Measurements from ENCODE around the gene TXNDC2. TPM values are rescaled to one million over a fixed set of nuclear protein-coding genes. Genes with fewer than 3 reads are reported as not detected.

The TXNDC2 gene
- total RNA-seq, 1 donor from 2014 or later = 0.26 TPM

GRCh38 chr18:9924371-9924943, 38.7 kb downstream of the TXNDC2 start:
- H3K27me3 Mint-ChIP-seq (ENCODE audit: insufficient read depth) = no peaks in the 10 kb centered on the region
- intact Hi-C loops (cut with micrococcal nuclease) = no loop called here
- no peak overlapping the region for H3K4me3 Mint-ChIP-seq
- H3K36me3 Mint-ChIP-seq (ENCODE audit: low read depth) = no peaks in the 10 kb centered on the region
- H3K27ac Mint-ChIP-seq = no peak overlapping the region
- DNase-seq (ENCODE audit: low spot score) = no peak
- no peaks in the 10 kb centered on the region for H3K9me3 Mint-ChIP-seq
- H3K4me1 Mint-ChIP-seq (ENCODE audit: low read depth) = peaks cover 49% of the 10 kb centered on the region

- H3K9me3 Mint-ChIP-seq = no peaks in the 10 kb centered on the region
- H3K4me3 Mint-ChIP-seq = no peak overlapping the region
- no peaks in the 10 kb centered on the region for H3K36me3 Mint-ChIP-seq (ENCODE audit: low read depth)
- no peak for DNase-seq (ENCODE audit: low spot score)
- intact Hi-C loops (cut with micrococcal nuclease) = no loop called here
- H3K27me3 Mint-ChIP-seq (ENCODE audit: insufficient read depth) = no peaks in the 10 kb centered on the region
- no peak overlapping the region for H3K27ac Mint-ChIP-seq
- H3K4me1 Mint-ChIP-seq (ENCODE audit: low read depth) = peaks cover 50% of the 10 kb centered on the region
Measured at GRCh38 chr18:9925369-9925768, 39.6 kb downstream of the TXNDC2 start.

GRCh38 chr18:9925795-9926194, 40.0 kb downstream of the TXNDC2 start:
- no peak overlapping the region for H3K4me3 Mint-ChIP-seq
- no peak for DNase-seq (ENCODE audit: low spot score)
- intact Hi-C loops (cut with micrococcal nuclease) = loop anchor here (2.0 kb wide), 1 partner anchor 15 kb away; no protein-coding TSS in a partner anchor
- no peaks in the 10 kb centered on the region for H3K9me3 Mint-ChIP-seq
- H3K27ac Mint-ChIP-seq = no peak overlapping the region
- no peaks in the 10 kb centered on the region for H3K27me3 Mint-ChIP-seq (ENCODE audit: insufficient read depth)
- peaks cover 50% of the 10 kb centered on the region for H3K4me1 Mint-ChIP-seq (ENCODE audit: low read depth)
- H3K36me3 Mint-ChIP-seq (ENCODE audit: low read depth) = no peaks in the 10 kb centered on the region

GRCh38 chr18:9926223-9926894, 40.6 kb downstream of the TXNDC2 start:
- Mint-ChIP-seq H3K27ac (no peak overlapping the region), H3K4me1 (ENCODE audit: low read depth) (peaks cover 50% of the 10 kb centered on the region), H3K4me3 (no peak overlapping the region), H3K36me3 (ENCODE audit: low read depth) (no peaks in the 10 kb centered on the region), H3K27me3 (ENCODE audit: insufficient read depth) (no peaks in the 10 kb centered on the region), H3K9me3 (no peaks in the 10 kb centered on the region)
- intact Hi-C loops (cut with micrococcal nuclease) = loop anchor here (2.0 kb wide), 1 partner anchor 14 kb away; no protein-coding TSS in a partner anchor
- DNase-seq (ENCODE audit: low spot score) = no peak

- Mint-ChIP-seq H3K9me3 (no peaks in the 10 kb centered on the region), H3K27me3 (ENCODE audit: insufficient read depth) (no peaks in the 10 kb centered on the region), H3K4me3 (no peak overlapping the region), H3K27ac (no peak overlapping the region), H3K4me1 (ENCODE audit: low read depth) (peaks cover 53% of the 10 kb centered on the region), H3K36me3 (ENCODE audit: low read depth) (peaks cover 2% of the 10 kb centered on the region)
- DNase-seq (ENCODE audit: low spot score) = no peak
- intact Hi-C loops (cut with micrococcal nuclease) = loop anchor here (2.0 kb wide), 1 partner anchor 14 kb away; no protein-coding TSS in a partner anchor
Measured at GRCh38 chr18:9926977-9927376, 41.2 kb downstream of the TXNDC2 start.

- intact Hi-C loops (cut with micrococcal nuclease) = loop anchor here (2.0 kb wide), 2 partner anchors 13 kb away; partner anchors contain the start of gene VAPA
- Mint-ChIP-seq H3K4me3 (no peak overlapping the region), H3K9me3 (no peaks in the 10 kb centered on the region), H3K36me3 (ENCODE audit: low read depth) (peaks cover 5% of the 10 kb centered on the region), H3K4me1 (ENCODE audit: low read depth) (peaks cover 47% of the 10 kb centered on the region), H3K27me3 (ENCODE audit: insufficient read depth) (no peaks in the 10 kb centered on the region), H3K27ac (no peak overlapping the region)
- no peak for DNase-seq (ENCODE audit: low spot score)
Measured at GRCh38 chr18:9927392-9928063, 41.8 kb downstream of the TXNDC2 start.

GRCh38 chr18:9928646-9929259, 43.0 kb downstream of the TXNDC2 start:
- H3K27me3 Mint-ChIP-seq (ENCODE audit: insufficient read depth) = no peaks in the 10 kb centered on the region
- no peak for DNase-seq (ENCODE audit: low spot score)
- peaks cover 8% of the 10 kb centered on the region for H3K36me3 Mint-ChIP-seq (ENCODE audit: low read depth)
- intact Hi-C loops (cut with micrococcal nuclease) = loop anchor here (2.0 kb wide), 1 partner anchor 14 kb away; the partner anchor contains the start of gene VAPA
- peak overlapping the region; percentile 4 for H3K27ac Mint-ChIP-seq
- H3K4me1 Mint-ChIP-seq (ENCODE audit: low read depth) = peaks cover 46% of the 10 kb centered on the region
- H3K9me3 Mint-ChIP-seq = no peaks in the 10 kb centered on the region
- no peak overlapping the region for H3K4me3 Mint-ChIP-seq

- DNase-seq (ENCODE audit: low spot score) = no peak
- H3K4me1 Mint-ChIP-seq (ENCODE audit: low read depth) = peaks cover 37% of the 10 kb centered on the region
- intact Hi-C loops (cut with micrococcal nuclease) = no loop called here
- no peaks in the 10 kb centered on the region for H3K27me3 Mint-ChIP-seq (ENCODE audit: insufficient read depth)
- H3K4me3 Mint-ChIP-seq = no peak overlapping the region
- H3K36me3 Mint-ChIP-seq (ENCODE audit: low read depth) = peaks cover 11% of the 10 kb centered on the region
- no peak overlapping the region for H3K27ac Mint-ChIP-seq
- H3K9me3 Mint-ChIP-seq = no peaks in the 10 kb centered on the region
Measured at GRCh38 chr18:9930299-9930884, 44.6 kb downstream of the TXNDC2 start.

GRCh38 chr18:9931146-9931545, 45.4 kb downstream of the TXNDC2 start:
- no peaks in the 10 kb centered on the region for H3K9me3 Mint-ChIP-seq
- intact Hi-C loops (cut with micrococcal nuclease) = no loop called here
- no peak overlapping the region for H3K4me3 Mint-ChIP-seq
- no peak for DNase-seq (ENCODE audit: low spot score)
- H3K36me3 Mint-ChIP-seq (ENCODE audit: low read depth) = peaks cover 11% of the 10 kb centered on the region
- H3K4me1 Mint-ChIP-seq (ENCODE audit: low read depth) = peaks cover 36% of the 10 kb centered on the region
- no peak overlapping the region for H3K27ac Mint-ChIP-seq
- H3K27me3 Mint-ChIP-seq (ENCODE audit: insufficient read depth) = no peaks in the 10 kb centered on the region

GRCh38 chr18:9931678-9932077, 45.9 kb downstream of the TXNDC2 start:
- H3K4me3 Mint-ChIP-seq = no peak overlapping the region
- no peaks in the 10 kb centered on the region for H3K9me3 Mint-ChIP-seq
- no peaks in the 10 kb centered on the region for H3K27me3 Mint-ChIP-seq (ENCODE audit: insufficient read depth)
- no peak overlapping the region for H3K27ac Mint-ChIP-seq
- H3K4me1 Mint-ChIP-seq (ENCODE audit: low read depth) = peaks cover 31% of the 10 kb centered on the region
- H3K36me3 Mint-ChIP-seq (ENCODE audit: low read depth) = peaks cover 11% of the 10 kb centered on the region
- intact Hi-C loops (cut with micrococcal nuclease) = no loop called here
- DNase-seq (ENCODE audit: low spot score) = no peak

- Mint-ChIP-seq H3K4me1 (ENCODE audit: low read depth) (peaks cover 11% of the 10 kb centered on the region), H3K9me3 (no peaks in the 10 kb centered on the region), H3K27me3 (ENCODE audit: insufficient read depth) (no peaks in the 10 kb centered on the region), H3K4me3 (no peak overlapping the region), H3K36me3 (ENCODE audit: low read depth) (peaks cover 16% of the 10 kb centered on the region), H3K27ac (no peak overlapping the region)
- intact Hi-C loops (cut with micrococcal nuclease) = no loop called here
- no peak for DNase-seq (ENCODE audit: low spot score)
Measured at GRCh38 chr18:9933865-9934264, 48.1 kb downstream of the TXNDC2 start.

- DNase-seq (ENCODE audit: low spot score) = no peak
- intact Hi-C loops (cut with micrococcal nuclease) = no loop called here
- H3K27me3 Mint-ChIP-seq (ENCODE audit: insufficient read depth) = no peaks in the 10 kb centered on the region
- H3K27ac Mint-ChIP-seq = no peak overlapping the region
- no peak overlapping the region for H3K4me3 Mint-ChIP-seq
- H3K4me1 Mint-ChIP-seq (ENCODE audit: low read depth) = peaks cover 7% of the 10 kb centered on the region
- H3K36me3 Mint-ChIP-seq (ENCODE audit: low read depth) = peaks cover 17% of the 10 kb centered on the region
- H3K9me3 Mint-ChIP-seq = no peaks in the 10 kb centered on the region
Measured at GRCh38 chr18:9934274-9934673, 48.5 kb downstream of the TXNDC2 start.

All from activated T-helper 1 cell treated with anti-CD3 and anti-CD28 coated beads, Interleukin-12 subunit alpha, Interleukin-12 subunit beta, Interleukin-2, Interleukin-4 antibody, amounts not matched to agents 30 ng/mL and 10 ng/mL and 1 ng/mL, durations not matched to agents 14 hours and 24 hours and 36 hours (primary cell).